Stimulated activated CD8-positive, alpha-beta memory T cell treated with anti-CD3 and anti-CD28 coated beads, Interleukin-2, amount 100 ng/mL, for 48 hours (primary cell): Measurements from ENCODE around the gene NBAS.
"Not testable (repeated sequence)": the region's sequence is repeated elsewhere in the genome, so short reads cannot be mapped to it uniquely, and the experiment has no call there.

ENCODE experiments used
- DNase-seq, 2 donors: peaks; one replicate each; pipeline ENCODE4 v3.0.0-alpha.2; 2020; ENCODE audit warnings: low read depth in 2 of 2

The NBAS gene

DNA sequence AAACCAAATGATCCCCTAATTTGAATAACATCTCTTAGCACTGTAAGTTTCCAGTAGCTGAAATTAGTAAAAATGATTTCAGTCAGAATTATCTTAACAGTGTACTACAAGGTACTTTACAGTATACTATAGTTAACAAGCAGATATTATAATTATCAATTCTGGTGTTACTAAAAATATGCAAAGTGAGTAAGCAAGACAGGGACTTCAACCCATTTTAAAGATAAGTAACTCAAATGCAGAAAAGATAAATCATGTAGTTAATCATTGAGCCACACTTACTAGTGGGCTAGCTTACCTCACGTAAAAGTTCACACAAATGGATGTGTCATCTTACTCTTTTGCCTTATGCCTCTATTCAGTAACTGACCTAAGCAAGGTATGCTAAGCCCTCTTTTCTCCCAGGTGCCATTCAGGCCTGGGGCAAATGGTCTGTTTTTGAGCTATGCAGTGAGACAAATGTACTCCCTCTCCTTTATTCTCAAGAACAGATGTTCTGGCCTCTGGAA, 101.0 kb downstream of the NBAS start:
- no peak for DNase-seq

DNA sequence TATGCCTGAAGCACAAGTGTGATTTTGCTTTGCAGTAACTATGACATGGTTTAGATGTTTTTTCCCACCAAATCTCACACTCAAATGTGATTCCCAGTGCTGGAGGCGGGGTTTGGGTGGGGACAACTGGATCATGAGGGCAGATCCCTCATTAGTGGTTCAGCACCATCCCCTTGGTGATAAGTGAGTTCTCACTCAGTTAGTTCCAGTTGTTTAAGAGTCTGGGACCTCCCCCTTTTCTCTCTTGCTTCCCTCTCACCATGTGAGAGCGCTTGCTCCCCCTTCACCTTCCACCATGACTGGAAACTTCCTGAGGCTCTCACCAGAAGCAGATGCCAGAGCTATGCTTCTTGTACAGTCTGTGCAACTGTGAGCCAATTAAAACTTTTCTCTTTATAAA, 102.9 kb downstream of the NBAS start:
- no peak for DNase-seq

DNA sequence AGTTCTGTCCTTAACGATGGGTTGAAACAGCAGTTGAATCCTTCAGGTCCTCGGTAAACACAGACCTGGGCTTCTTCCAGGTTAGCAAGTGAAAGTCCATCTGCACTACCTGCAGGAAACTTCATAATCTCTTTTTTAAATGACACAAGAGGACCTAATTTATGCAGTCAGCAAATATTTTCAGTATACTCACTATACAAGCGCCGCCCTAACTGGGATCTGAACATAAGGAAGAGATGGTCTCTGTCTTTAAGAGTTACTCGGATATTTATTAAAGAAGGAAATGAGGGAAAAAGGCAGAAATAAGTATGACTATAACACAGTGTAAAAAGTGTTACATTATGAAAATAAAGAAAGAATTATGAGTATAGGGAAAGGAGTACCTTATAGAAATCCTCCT, 103.3 kb downstream of the NBAS start:
- DNase-seq: no peak

DNA sequence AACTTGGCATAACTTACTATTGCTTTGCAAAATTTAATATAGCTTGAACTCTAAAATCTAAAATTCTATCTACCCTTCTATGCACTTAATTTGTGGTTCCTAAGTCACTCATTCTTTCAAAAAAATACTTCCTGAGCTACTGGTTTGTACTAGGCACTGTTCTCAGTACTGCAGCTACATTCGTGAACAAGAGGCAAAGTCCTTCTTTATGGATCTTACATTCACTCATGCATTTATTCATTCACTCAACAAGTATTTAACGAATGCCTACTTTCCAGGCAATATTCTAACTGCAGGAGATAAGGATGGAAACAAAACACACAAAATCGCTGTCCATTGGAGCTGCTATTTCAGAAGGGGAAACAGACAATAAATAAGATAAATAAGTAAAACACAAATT, 104.8 kb downstream of the NBAS start:
- no peak for DNase-seq

DNA sequence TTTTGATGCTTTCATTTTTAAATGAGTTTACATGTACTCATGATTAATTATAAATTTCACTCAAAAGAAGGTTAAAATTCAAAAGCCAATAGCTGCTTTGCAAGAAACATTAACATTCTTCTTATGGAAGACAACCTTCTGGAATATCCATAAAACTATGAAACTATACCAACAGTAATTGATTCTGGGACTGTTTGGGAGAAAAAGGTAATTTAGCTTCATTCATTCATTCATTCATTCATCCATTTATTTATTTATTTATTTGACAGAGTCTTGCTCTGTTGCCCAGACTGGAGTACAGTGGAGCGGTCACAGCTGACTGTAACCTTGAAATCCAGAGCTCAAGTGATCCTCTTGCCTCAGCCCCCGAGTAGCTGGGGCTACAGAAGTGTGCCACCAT, 110.3 kb downstream of the NBAS start:
- no peak for DNase-seq

DNA sequence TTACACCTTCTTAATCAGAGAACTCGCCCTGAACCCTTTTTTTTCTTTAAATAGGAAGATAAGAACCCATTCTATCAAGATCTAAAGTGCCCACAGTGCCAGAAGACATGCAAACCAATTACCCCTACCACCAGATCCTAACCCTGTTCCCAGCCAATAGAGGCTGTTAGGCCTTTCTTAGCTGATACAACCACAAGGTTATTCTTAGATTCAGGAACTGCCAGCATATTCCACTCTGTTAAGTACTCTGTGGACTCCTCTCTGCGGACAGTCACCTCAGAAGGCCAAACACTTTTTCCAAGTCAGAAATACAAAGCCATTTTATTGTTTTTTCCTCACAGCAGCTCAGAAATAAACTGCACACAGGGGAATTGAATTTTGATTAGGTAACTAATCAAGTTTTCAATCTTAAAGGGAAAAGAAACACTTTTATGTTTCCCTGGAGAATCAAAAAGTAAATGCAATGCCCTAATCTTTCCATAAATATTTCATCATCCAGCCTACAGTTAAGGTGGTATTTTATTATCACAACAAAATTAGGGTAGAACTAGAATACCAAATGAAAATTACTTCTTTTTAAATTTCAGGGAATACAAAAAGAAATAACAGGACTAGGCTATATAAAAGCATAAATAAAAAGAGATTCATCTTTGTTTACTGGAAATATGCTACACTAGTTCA, 111.4 kb downstream of the NBAS start:
- no peak for DNase-seq

DNA sequence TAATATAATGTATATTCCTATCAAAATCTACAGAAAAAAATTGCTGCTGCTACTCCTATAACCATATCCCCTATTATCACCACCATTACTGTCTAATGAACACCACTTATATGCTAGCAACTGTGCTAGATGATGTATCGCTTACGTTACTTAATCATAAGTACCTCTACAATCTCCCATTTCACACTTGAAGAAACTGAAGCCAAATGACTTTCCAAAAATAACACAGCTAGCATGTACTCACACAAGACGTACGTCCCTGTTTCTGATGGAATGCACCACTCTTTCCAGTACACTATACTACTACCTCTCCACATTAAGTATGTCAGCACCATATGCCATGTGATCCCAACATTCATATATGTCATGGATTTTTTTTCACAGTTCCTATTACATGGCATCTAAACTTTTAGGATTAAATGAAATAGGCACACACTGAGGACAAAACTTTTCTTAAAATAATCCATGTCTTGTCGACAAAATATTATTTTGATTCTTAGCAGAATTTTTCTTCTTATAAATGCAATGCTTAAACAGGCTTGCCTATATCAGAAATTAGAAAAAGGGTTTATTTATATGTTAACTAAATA, 112.8 kb downstream of the NBAS start:
- no peak for DNase-seq

DNA sequence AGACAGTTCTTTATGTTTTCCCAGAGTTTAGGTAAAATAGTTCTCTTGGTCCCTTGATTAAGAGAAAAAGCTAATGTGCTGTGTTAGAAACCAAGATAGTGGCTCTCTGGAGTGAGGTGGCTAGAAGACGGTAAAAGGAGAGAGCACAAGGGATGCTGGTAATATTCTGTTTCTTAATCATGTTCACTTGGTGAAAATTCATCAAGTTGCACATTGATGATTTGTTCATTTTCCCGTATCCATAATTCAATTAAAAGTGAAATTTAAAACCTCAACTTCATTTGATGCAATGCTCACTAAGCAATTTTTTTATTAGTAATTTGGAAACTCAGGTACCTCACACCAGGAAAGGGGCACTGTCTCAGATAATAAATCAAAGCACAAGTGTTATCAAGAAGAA, 113.8 kb downstream of the NBAS start:
- DNase-seq: no peak

DNA sequence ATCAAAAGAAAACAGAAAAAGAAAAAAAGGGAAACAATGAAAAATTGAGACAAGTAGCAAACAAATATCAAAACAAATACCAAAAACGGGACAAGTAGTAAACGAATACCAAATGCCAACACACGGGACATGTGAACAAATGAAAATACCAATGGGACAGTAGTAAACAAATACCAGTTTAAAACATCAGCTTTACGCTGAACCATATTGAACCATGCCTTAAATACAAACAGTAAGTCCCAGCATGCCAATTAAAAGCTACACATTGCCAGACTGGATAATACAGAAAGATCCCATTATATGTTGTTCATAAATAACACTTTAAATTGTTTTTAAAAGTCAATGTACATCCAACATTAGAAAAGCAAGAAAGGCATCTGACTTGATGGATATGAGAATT, 114.2 kb downstream of the NBAS start:
- no peak for DNase-seq

DNA sequence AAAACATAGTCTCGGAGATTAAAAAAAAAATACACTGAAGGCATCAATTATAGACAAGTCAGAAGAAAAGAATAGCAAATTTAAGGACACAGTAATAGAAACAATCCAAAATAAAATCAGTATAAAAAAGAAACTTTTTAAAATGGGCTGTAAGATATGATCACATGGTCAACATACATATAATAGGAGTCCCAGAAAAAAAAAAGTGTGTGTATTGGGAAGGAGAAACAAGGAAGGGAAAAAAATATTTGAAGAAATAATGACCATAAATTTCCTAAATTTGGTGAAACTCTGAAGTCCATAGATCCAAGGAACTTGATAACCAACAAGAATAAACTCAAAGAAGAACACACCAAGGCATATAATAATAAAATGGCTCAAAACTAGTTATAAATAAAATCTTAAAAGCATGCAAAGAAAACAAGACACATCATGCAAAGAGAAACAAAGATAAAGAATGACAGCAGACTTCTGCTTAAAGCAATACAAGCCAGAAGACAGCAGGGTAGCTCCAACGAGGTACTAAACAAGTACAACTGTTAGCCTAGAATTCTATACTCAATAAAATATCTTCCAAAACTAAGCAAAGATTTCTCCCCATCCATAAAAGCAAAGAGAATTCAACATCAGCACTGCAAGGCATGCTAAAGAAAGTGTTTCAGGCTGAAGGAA, 115.1 kb downstream of the NBAS start:
- DNase-seq: no peak

DNA sequence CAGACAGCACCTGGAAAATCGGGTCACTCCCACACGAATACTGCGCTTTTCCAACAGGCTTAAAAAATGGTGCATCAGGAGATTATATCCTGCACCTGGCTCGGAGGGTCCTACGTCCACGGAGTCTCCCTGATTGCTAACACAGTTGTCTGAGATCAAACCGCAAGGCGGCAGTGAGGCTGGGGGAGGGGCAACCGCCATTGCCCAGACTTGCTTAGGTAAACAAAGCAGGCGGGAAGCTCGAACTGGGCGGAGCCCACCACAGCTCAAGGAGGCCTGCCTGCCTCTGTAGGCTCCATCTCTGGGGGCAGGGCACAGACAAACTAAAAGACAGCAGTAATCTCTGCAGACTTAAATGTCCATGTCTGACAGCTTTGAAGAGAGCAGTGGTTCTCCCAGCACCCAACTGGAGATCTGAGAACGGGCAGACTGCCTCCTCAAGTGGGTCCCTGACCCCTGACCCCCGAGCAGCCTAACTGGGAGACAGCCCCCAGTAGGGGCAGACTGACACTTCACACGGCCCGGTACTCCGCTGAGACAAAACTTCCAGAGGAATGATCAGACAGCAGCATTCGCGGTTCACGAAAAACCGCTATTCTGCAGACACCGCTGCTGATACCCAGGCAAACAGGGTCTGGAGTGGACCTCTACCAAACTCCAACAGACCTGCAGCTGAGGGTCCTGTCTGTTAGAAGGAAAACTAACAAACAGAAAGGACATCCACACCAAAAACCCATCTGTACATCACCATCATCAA, 121.2 kb downstream of the NBAS start:
- not testable (repeated sequence) for DNase-seq

DNA sequence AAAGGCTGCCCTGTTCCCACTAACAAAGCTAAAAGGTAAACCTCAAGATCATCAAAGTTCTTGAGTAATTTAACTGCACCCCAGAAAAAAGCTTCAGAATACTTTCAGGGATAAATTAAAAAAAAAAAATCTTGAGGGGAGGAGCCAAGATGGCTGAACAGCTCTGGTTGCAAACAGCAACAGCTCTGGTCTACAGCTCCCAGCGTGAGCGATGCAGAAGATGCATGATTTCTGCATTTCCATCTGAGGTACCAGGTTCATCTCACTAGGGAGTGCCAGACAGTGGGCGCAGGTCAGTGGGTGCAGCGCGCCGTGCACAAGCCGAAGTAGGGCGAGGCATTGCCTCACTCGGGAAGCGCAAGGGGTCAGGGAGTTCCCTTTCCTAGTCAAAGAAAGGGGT, 121.8 kb downstream of the NBAS start:
- not testable (repeated sequence) for DNase-seq

DNA sequence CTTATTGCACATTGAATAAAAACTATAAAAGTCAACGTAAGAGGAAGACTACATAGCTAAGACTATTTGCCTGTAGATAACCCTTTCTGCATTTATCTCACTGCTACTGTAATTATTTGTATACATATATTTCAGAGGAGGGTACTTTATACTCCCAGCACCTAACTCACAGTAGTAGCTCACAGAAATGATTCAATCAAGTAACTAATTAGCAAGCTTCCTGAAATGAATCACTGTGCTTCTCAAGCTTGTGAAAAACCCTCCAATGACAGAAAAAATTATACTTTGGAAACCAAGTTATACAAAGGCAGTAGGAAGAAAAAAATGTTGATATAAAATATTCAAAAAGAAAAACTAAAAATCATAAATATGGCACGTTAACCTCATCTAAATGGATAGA, 124.9 kb downstream of the NBAS start:
- no peak for DNase-seq

DNA sequence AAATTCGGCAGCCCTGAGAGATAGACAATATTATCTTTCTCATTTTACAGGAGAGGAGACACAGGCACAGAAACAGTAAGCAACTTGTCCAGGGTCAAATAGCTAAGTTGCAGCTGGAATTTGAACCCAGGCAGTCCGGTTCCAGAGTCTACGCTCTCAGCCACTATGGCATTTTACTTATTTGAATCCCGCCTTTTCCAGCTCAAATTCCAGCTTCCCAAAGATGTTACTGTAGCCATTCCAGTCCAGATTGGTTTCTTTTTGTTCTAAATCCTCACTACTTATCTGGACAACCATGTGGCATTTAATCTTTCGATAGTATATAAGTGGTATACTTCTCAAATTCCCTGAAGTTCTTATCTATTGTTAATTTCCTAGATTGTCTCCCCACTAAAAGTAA, 125.7 kb downstream of the NBAS start:
- DNase-seq: no peak

DNA sequence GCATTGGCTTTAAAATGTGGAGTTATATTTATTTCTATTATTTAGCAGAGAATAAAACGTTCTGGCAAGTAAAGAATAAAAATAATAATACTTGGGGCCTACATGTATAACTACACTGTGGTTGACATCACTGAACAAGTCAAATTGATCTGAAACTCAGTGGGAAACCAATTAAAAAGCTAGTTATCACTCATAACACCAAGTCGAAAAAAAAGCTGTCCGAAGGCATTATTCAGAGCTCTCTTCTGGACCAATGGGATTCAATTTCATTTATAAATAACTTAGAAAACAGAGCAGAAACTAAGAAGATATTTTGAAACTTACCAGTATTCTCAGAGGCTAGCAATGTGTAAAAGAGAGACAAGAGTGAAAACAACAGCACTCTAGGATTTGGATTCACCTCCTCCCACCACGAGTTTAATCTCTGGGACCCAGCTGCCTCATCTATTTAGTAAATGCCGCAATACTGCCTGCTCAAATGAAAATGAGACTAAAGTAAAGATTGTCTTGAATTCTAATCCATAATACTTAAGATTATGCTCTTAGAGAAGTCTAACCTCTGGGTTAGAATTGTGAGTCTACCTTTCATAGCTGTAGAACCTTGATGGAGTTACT, 128.4 kb downstream of the NBAS start:
- no peak for DNase-seq

DNA sequence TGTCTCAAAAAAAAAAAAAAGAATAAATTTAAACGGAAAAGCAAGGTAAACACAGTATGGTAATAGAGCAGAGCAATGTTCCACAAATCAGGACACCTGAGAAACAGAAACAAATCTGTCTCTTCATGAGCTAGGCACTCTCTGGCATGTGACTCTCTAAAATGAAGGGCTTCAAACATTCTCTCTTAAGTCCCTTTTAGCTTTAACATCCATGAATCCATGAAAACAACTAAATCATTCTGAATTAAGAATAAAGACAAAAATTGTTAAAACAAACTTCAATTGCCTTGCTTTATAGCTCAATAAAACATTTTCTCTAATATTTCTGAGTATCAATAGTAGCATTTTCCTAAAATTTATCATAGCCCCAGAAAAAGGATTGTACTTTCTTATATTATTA, 132.1 kb downstream of the NBAS start:
- DNase-seq: no peak

DNA sequence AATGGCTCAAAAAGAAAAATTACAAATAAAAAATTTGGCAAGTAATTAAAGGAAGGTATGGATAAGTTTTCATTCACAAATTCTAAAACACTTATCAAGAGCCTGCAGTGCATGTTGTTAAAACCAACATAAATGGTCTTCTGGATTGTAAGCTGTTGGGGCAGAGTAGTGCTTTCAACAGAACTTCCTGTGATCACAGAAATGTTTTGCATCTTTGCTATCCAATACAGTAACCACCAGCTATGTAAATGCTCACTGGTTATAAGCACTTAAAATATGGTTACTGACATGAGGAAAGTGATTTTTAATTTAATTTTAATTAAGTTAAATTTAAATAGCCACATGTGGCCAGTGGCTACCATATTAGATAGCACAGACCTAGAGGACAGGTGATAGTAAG, 133.1 kb downstream of the NBAS start:
- no peak for DNase-seq

DNA sequence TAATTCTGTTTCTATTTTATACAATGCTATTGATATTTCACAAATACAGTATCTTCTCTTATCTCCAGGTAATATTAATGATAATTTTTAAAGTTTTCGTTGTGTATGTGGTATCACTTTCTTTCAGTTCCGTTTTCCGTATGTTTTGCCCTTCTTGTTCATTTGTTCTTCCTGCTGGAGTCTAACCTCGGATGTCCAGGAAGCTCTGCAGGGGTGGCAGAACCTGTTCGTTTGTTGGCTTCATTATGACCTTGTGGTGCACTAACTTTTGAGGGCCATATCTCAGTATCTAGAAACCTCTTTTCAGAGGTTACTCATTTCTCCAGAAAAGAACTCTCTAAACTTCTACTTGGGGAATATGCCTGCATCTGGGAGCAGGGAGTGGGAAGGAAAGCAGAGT, 134.5 kb downstream of the NBAS start:
- DNase-seq: no peak

DNA sequence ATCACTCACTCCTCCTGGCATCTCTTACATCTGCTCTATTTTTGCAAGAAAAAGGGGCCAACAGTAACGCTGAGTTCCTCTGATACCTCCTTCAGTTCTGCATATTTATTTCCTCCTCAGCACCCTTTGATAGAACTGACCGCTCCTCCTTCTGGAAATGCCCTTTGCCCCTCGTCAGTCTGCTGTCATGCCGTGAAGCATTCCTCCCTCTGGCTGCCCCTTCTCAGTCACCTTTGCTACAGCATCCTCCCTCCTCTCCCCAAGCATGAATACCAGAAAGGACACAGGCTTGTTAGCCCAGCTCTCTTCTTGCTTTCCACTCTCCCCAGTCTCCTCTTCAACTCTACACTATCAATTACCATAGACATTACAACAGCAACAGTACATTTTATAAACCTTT, 135.4 kb downstream of the NBAS start:
- DNase-seq: no peak

DNA sequence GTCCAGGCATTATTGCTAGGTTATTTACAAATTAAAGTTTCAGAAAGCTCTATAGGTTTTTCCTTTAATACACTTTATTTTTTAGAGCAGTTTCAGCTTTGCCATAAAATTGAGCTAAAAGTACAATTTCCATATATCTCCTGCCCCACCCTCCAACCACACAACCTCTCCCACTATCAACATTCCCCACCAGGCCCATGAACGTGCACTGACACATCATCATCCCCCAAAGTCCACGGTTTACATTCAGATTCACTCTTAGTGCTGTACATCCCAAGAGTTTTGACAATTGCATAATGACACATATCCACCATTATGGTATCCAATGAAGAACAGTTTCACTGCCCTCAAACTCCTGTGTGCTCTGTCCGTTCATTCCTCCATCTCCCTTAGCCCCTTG, 139.4 kb downstream of the NBAS start:
- DNase-seq: no peak

DNA sequence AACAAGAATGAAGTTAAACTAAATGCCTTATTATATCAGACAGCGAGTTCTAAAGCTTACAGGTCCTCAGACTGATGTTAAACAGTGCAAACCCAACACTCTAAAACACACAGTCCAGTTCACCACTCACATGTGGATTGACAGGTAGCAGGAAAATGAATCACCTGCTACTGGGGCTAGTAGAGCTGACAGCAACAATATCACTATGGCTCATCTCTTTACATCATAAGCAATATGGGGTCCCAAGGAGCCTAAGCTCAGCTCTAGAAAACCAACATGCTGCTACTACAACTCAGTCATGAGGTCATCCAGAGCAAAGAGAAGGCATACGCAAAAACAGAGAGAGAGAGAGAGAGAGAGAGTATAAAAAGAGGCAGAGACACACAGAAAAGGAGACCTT, 145.4 kb downstream of the NBAS start:
- DNase-seq: no peak

DNA sequence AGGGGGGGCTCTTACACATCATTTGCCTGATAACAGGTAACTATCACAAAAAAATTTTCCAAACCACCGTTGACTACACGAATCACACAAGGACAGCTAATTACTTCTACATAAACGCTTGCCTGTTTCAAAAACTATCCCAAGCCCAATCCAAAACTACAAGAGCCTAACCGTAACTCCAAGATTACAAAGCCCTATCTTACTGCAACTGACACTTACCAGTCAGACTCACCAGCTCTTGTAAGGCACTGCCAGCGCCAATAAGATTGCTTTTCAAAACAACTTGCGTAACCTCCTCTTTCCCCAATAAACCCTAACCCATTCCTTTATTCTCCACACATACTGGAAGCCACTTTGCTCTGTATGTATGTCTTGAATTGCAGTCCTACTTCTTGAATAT, 148.4 kb downstream of the NBAS start:
- DNase-seq: no peak
